Neural cell (in vitro differentiated cells): ENCODE data around the gene PPIG. TPM values are rescaled to one million over a fixed set of nuclear protein-coding genes. Genes with fewer than 3 reads are reported as not detected.

Experiments used
- H2AFZ ChIP-seq: fragments of 200-600, 300-800 bp; sonication (generic), shearing (Covaris generic); 2 replicates; pipeline ENCODE4 v1.6.0; 2014; ENCODE audit warnings: low read depth, mild to moderate bottlenecking, antibody characterized with exemption, low read length, moderate library complexity
- H3F3A ChIP-seq: fragments of 200-600 bp; shearing (Covaris generic); 2 replicates; pipeline ENCODE4 v1.6.1; 2016; ENCODE audit warnings: mild to moderate bottlenecking, moderate library complexity, mixed read lengths, antibody characterized with exemption, low read length; ENCODE audit not compliant: insufficient read depth, poor library complexity, severe bottlenecking
- H3K27ac ChIP-seq: fragments of 200-600, 300-800 bp; sonication (generic), shearing (Covaris generic); 2 replicates; pipeline ENCODE4 v1.5.1; 2014; ENCODE audit warnings: mild to moderate bottlenecking, low read length, moderate library complexity
- H3K27me3 ChIP-seq: fragments of 300-800, 200-600 bp; sonication (generic), shearing (Covaris generic); 2 replicates; pipeline ENCODE4 v1.6.0; 2014; ENCODE audit warnings: mild to moderate bottlenecking, low read depth, low read length, moderate library complexity; ENCODE audit not compliant: insufficient read depth
- H3K36me3 ChIP-seq: fragments of 300-800, 200-600 bp; sonication (generic), shearing (Covaris generic); 2 replicates; pipeline ENCODE4 v1.5.1; 2014; ENCODE audit warnings: mild to moderate bottlenecking, antibody characterized with exemption, low read length, moderate library complexity; ENCODE audit not compliant: insufficient read depth
- H3K4me2 ChIP-seq: fragments of 300-800, 200-600 bp; sonication (generic), shearing (Covaris generic); 2 replicates; pipeline ENCODE4 v1.6.0; 2014; ENCODE audit warnings: mild to moderate bottlenecking, low read length
- H3K4me3 ChIP-seq: fragments of 300-800, 200-600 bp; sonication (generic), shearing (Covaris generic); 2 replicates; pipeline ENCODE4 v1.5.1; 2014; ENCODE audit warnings: mild to moderate bottlenecking, low read length, moderate library complexity
- H3K79me2 ChIP-seq: fragments of 200-600 bp; shearing (Covaris generic); replicated peaks from 2 replicates; pipeline ENCODE4 v1.6.0; 2014; ENCODE audit warnings: mild to moderate bottlenecking, low read length, moderate library complexity; ENCODE audit not compliant: insufficient read depth
- H3K9ac ChIP-seq: fragments of 300-800, 200-600 bp; sonication (generic), shearing (Covaris generic); 2 replicates; pipeline ENCODE4 v1.6.1; 2016; ENCODE audit warnings: mild to moderate bottlenecking, low read length, mixed read lengths
- H3K9me2 ChIP-seq: fragments of 200-600 bp; shearing (Covaris generic); 2 replicates; pipeline ENCODE4 v1.6.1; 2016; ENCODE audit warnings: mild to moderate bottlenecking, low read length, mixed read lengths; ENCODE audit not compliant: insufficient read depth
- H3K9me3 ChIP-seq: fragments of 200-600, 300-800 bp; sonication (generic), shearing (Covaris generic); 2 replicates; pipeline ENCODE4 v1.6.1; 2016; ENCODE audit warnings: mild to moderate bottlenecking, mixed run types, low read length, moderate library complexity, mixed read lengths
- H4K20me1 ChIP-seq: fragments of 200-600 bp; shearing (Covaris generic); 2 replicates; pipeline ENCODE4 v1.6.1; 2016; ENCODE audit warnings: mild to moderate bottlenecking, mixed run types; ENCODE audit not compliant: insufficient read depth
- CTCF ChIP-seq: fragments of 450-650 bp; IDR thresholded peaks from 2 replicates; pipeline ENCODE4 v1.5.1; 2014; ENCODE audit warnings: antibody characterized with exemption, mild to moderate bottlenecking, moderate library complexity; ENCODE audit not compliant: poor library complexity, severe bottlenecking
- EP300 ChIP-seq: fragments of 450-650 bp; conservative IDR thresholded peaks from 2 replicates; pipeline ENCODE4 v1.6.1; 2014; ENCODE audit warnings: antibody characterized with exemption, mild to moderate bottlenecking, moderate library complexity; ENCODE audit not compliant: poor library complexity, severe bottlenecking
- EZH2 ChIP-seq: fragments of 200-600, 300-800 bp; shearing (Covaris generic), sonication (generic); IDR thresholded peaks from 2 replicates; pipeline ENCODE4 v1.6.1; 2014; ENCODE audit warnings: antibody characterized with exemption, low read length, borderline replicate concordance, mild to moderate bottlenecking; ENCODE audit not compliant: insufficient read depth, poor library complexity, severe bottlenecking
- MXI1 ChIP-seq: fragments of 450-650 bp; conservative IDR thresholded peaks from 2 replicates; pipeline ENCODE4 v1.6.1; 2014; ENCODE audit warnings: antibody characterized with exemption, mild to moderate bottlenecking; ENCODE audit not compliant: poor library complexity, severe bottlenecking
- POLR2AphosphoS5 ChIP-seq: IDR thresholded peaks from 2 replicates; pipeline ENCODE4 v1.6.1; 2012
- RAD21 ChIP-seq: fragments of 450-650 bp; conservative IDR thresholded peaks from 2 replicates; pipeline ENCODE4 v1.6.1; 2014; ENCODE audit warnings: antibody characterized with exemption, mild to moderate bottlenecking, moderate library complexity
- REST ChIP-seq: IDR thresholded peaks from 2 replicates; pipeline ENCODE4 v1.6.1; 2012; ENCODE audit warnings: borderline replicate concordance
- SMC3 ChIP-seq: fragments of 450-650 bp; conservative IDR thresholded peaks from 2 replicates; pipeline ENCODE4 v1.6.1; 2014; ENCODE audit warnings: antibody characterized with exemption, mild to moderate bottlenecking, moderate library complexity; ENCODE audit not compliant: poor library complexity
- TAF1 ChIP-seq: IDR thresholded peaks from 2 replicates; pipeline ENCODE4 v1.6.1; 2012; ENCODE audit warnings: low read depth
- polyA plus RNA-seq: library from polyadenylated mRNA; depleted of rRNA; stranded (reverse); fragments of >200 nt; gene quantifications from 2 replicates; pipeline ENCODE4 v1.2.3, GENCODE V29; 2014

The PPIG gene
- polyA plus RNA-seq, 1 donor from 2014 or later: 45.0 TPM

GRCh38 chr2:169583518-169583917 is 633 bp upstream of the PPIG start:
- no peak overlapping the region for H3K9ac ChIP-seq
- no peak overlapping the region for H3K4me2 ChIP-seq
- H3K9me3 ChIP-seq: no peaks in the 10 kb centered on the region
- H3K27ac ChIP-seq: peak overlapping the region; percentile 95
- TF ChIP-seq EZH2 (no peak), EP300 (no peak), SMC3 (no peak), RAD21 (no peak), REST (no peak), MXI1 (no peak), TAF1 (no peak), CTCF (no peak), POLR2AphosphoS5 (no peak)
- H3K9me2 ChIP-seq: no peaks in the 10 kb centered on the region
- H3K27me3 ChIP-seq: no peaks in the 10 kb centered on the region
- no peaks in the 10 kb centered on the region for H4K20me1 ChIP-seq
- H3K36me3 ChIP-seq: no peaks in the 10 kb centered on the region
- no peaks in the 10 kb centered on the region for H3F3A ChIP-seq
- peak overlapping the region; percentile 98 for H2AFZ ChIP-seq
- peaks cover 32% of the 10 kb centered on the region for H3K79me2 ChIP-seq
- peak overlapping the region; percentile 89 for H3K4me3 ChIP-seq

- H3K9me3 ChIP-seq: no peaks in the 10 kb centered on the region
- H3K9me2 ChIP-seq: no peaks in the 10 kb centered on the region
- TF ChIP-seq POLR2AphosphoS5: no peak
- TF ChIP-seq REST: no peak
- no peak for TF ChIP-seq TAF1
- no peak for TF ChIP-seq MXI1
- TF ChIP-seq RAD21: no peak
- TF ChIP-seq EZH2: no peak
- TF ChIP-seq SMC3: no peak
- no peak for TF ChIP-seq CTCF
- no peak for TF ChIP-seq EP300
- no peaks in the 10 kb centered on the region for H3K27me3 ChIP-seq
- H3F3A ChIP-seq: no peaks in the 10 kb centered on the region
- peak overlapping the region; percentile 89 for H3K4me3 ChIP-seq
- peak overlapping the region; percentile 93 for H3K9ac ChIP-seq
- no peaks in the 10 kb centered on the region for H4K20me1 ChIP-seq
- H2AFZ ChIP-seq: no peak overlapping the region
- H3K27ac ChIP-seq: peak overlapping the region; percentile 95
- H3K4me2 ChIP-seq: peak overlapping the region; percentile 80
- no peaks in the 10 kb centered on the region for H3K36me3 ChIP-seq
- H3K79me2 ChIP-seq: peaks cover 49% of the 10 kb centered on the region
Observed at GRCh38 chr2:169585673-169586072, 1.5 kb downstream of the PPIG start.
